ENCODE data around the gene QRFP.

QRFP gene

DNA sequence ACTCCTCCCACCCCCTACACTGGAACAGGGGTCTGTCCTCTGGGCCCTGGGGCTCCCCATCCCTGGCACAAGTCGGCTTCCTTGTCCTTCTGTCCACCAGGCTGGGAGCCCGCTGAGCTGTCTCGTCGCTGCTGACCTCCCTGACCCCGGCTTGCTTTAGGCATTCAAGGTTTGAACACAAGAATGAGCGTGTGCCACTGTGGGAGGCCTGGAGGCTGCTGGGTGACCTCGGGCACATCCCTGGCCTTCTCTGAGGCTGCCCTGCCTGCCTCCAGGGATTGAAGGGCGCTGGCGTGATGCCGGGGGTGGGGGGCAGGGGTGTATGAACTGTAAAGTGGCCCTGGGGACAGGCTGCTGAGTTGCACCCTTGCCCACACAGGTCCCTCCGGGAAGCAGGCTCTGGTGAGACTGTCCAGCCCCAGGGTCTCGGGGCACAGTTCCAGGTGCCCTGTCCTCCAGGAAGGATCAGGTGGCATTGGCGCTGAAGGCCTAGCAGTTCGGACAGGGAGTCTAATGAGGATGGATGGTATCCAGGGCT lies 24.2 kb upstream of the QRFP start:
- H3K27me3 ChIP-seq = no peaks in the 10 kb centered on the region
- TF ChIP-seq, protein P1, sequence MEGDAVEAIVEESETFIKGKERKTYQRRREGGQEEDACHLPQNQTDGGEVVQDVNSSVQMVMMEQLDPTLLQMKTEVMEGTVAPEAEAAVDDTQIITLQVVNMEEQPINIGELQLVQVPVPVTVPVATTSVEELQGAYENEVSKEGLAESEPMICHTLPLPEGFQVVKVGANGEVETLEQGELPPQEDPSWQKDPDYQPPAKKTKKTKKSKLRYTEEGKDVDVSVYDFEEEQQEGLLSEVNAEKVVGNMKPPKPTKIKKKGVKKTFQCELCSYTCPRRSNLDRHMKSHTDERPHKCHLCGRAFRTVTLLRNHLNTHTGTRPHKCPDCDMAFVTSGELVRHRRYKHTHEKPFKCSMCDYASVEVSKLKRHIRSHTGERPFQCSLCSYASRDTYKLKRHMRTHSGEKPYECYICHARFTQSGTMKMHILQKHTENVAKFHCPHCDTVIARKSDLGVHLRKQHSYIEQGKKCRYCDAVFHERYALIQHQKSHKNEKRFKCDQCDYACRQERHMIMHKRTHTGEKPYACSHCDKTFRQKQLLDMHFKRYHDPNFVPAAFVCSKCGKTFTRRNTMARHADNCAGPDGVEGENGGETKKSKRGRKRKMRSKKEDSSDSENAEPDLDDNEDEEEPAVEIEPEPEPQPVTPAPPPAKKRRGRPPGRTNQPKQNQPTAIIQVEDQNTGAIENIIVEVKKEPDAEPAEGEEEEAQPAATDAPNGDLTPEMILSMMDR (IDR thresholded peaks at IDR 0.05; ENCODE audit: low read depth, low read length) = no peak
- DNase-seq = no peak
- H3K4me3 ChIP-seq (ENCODE audit: low read depth, low read length) = no peak overlapping the region
- no peaks in the 10 kb centered on the region for H3K36me3 ChIP-seq
- no peaks in the 10 kb centered on the region for H3K4me1 ChIP-seq
- no peaks in the 10 kb centered on the region for H3K9me3 ChIP-seq

DNA sequence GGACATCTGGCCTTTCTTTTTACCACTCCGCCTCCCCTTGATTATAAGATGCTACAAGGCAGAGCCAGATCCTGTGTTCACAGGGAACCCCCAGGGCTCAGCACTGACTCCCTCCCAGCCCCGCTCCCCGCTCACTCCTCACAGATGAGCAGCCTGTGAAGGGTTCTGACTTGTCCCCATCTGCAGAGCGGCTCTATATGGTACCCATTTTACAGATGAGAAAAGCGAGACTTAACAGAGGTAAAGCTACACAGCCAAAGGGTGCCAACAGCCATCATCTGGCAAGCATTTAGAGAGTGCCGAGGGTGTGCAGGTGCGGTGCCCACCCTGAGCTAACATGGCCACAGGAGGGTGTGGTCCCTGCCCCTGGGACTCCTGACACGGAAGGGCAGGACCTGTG lies 23.6 kb upstream of the QRFP start:
- no peak for DNase-seq
- no peaks in the 10 kb centered on the region for H3K9me3 ChIP-seq
- TF ChIP-seq, protein P1 (IDR thresholded peaks at IDR 0.05; ENCODE audit: low read depth, low read length) = no peak

DNA sequence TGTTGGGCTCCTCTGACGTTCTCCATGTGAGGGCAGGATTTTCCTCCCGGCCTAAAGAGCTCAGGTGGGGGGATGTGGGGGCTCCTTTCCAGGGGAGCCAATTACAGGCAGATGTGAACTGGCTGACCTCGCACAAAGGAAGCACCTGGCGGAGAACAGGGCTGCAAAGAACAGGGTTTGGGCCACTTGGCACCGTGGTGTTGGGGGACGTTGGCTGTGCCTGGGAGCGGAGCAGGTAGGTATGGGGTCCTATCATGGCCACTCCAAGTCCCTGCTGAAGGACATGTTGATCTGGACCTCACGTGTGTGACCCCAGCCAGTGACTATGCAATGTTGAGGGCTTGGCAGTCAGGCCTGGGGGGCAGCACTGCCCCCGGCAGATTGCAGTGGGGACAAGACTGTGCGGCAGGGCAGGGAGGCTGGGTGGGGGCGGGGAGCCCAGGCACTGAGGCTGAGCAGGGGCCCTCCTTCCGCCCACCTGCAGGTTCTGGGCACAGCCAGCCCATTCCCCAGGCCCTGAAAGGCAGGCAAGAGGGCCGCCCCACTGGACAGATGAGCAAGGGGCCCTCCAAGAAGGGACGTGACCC lies 23.0 kb upstream of the QRFP start:
- H3K27me3 ChIP-seq = no peaks in the 10 kb centered on the region
- TF ChIP-seq, protein P1 (IDR thresholded peaks at IDR 0.05; ENCODE audit: low read depth, low read length) = no peak
- no peak overlapping the region for H3K4me3 ChIP-seq (ENCODE audit: low read depth, low read length)
- H3K36me3 ChIP-seq = no peaks in the 10 kb centered on the region
- no peaks in the 10 kb centered on the region for H3K4me1 ChIP-seq
- DNase-seq = no peak
- no peaks in the 10 kb centered on the region for H3K9me3 ChIP-seq

More for the DNA sequence above, 23.6 kb upstream of the QRFP start:
- Histone ChIP-seq H3K4me1 (no peaks in the 10 kb centered on the region), H3K27me3 (no peaks in the 10 kb centered on the region), H3K36me3 (no peaks in the 10 kb centered on the region), H3K4me3 (ENCODE audit: low read depth, low read length) (no peak overlapping the region)

DNA sequence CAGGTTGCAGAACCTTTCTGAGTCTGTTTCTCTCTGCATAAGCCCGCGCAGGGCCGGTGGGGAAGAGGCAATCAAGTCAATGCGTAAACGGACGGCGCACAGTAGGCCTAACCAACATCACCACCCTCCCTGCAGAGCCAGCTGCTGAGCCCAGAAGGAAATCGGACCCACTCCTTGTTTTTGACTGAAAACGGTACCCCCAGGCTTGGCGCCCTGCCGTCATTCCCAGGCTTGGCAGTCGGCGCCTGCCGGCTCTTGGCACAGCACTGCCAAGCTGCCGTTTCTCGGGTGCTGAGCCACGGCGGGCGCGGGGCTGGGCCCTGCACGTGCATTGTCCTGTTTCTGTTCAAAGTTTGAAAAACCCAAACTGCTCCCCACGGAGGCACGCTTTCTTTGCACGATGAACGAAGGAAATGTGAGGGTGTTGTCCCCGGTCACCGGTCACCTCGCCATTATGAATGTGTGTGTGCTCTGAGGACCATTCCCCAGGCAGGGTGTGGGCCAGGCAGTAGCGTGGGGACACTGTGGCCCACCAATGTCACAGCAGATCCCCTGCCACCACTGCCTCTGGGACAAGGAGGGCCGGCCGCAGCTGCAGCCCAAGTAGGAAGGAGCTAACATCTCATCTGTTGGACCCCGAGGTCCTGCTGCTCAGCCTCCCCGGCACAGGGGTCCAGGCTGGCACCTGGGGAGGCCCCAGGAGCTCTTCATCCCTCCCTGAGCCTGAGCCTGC lies 22.4 kb upstream of the QRFP start:
- H3K27me3 ChIP-seq = no peaks in the 10 kb centered on the region
- DNase-seq = no peak
- no peaks in the 10 kb centered on the region for H3K36me3 ChIP-seq
- no peaks in the 10 kb centered on the region; the same call in 1 of the 2 replicates for H3K4me1 ChIP-seq
- no peak overlapping the region for H3K4me3 ChIP-seq (ENCODE audit: low read depth, low read length)
- TF ChIP-seq, protein P1 (IDR thresholded peaks at IDR 0.05; ENCODE audit: low read depth, low read length) = no peak
- H3K9me3 ChIP-seq = no peaks in the 10 kb centered on the region

DNA sequence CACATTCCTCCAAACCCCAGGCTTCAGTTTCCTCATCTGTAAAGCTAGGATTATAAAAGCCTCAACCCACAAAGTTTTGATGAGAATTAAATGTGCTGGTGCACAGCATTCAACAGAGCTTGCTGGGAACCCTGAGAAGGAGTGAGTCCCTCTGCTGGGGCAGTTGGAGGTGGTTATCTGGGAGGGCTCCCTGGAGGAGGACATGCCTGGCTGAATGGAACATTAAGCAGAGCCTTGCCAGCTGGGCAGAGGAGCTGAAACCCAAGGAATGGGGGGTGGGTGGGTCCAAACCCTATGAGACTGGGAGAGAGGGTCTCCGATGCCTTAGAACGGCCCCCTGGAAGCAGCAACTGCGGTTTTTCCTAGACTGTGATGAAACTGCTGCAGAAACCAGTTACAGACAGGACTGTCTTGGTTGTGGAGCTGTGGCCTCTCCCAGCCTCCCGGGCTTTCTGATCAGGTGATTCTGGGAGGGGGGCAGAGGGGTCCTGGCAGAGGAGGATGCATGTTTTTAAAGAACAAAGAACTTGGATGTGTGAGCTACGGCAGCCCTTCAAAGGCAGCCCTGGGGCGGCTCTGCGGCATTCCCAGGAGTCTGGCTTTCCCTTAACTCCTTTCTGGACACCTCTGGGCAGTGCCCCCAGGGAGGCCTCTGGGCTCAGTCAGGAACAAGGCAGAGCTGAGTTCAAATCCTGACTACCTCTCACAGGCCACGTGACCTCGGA lies 21.7 kb upstream of the QRFP start:
- H3K4me1 ChIP-seq = no peaks in the 10 kb centered on the region; the same call in 1 of the 2 replicates
- H3K4me3 ChIP-seq (ENCODE audit: low read depth, low read length) = no peak overlapping the region
- DNase-seq = no peak
- H3K27me3 ChIP-seq = no peaks in the 10 kb centered on the region
- H3K36me3 ChIP-seq = no peaks in the 10 kb centered on the region
- no peaks in the 10 kb centered on the region for H3K9me3 ChIP-seq
- TF ChIP-seq, protein P1 (IDR thresholded peaks at IDR 0.05; ENCODE audit: low read depth, low read length) = no peak
